HG03575 (cell line): ENCODE results near the gene CYSRT1.
A peak's percentile ranks its signal among the peaks of the same experiment; 100 is the strongest.

Experiments used
- ATAC-seq: cut with Tn5 transposase; IDR thresholded peaks from one replicate; pipeline ENCODE4 v1.9.1; 2021; ENCODE audit not compliant: unreplicated experiment, insufficient number of reproducible peaks, low FRiP score; ENCODE audit errors: extremely low read depth

Gene CYSRT1

DNA sequence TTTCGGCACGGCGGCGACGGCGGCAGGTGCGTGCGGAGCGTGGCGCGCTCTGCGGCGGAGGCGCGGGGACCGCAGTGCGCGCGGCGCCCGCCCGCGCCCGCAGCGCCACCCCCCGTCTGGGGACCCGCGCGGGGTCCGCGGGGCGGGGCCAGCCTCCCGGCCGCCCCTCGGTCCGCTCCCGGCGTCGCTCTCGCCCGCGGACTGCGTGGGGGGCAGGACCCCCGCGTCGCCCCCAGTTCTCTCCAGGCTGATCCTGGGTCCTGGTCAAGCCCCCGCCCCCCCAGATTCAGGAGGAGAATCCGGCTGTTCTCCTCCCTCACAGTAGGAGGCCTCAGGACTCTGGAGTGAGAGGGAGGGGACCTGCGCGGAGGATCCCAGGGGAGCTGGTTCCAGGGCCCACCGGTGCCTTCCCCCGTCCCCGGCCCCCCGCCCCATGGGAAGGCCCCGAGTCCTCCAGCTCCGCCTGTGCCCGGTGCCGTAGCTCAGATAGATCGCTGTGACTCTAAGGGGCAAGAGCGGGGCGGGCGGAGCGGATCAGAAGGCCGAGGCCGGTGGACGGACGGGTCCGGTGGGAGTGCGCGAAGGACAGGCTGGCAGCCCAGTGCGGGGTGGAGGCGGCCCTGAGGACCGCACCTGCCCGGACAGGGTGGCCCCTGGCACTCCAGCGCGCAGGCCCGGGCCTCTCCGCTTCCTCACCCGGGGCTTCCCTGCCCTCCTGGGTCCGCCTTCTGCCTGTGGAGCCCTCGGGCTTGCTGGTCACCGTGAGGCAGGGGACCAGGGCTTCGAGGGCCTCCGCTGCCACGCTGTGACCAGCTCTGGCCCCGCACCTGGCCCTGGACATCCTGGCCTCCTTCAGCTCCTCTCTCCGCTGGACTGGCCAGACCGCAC lies 2.5 kb upstream of the CYSRT1 start, which contains the start of gene RNF208:
Gene RNF208 (minus strand): TSS at position 51 of the 888 bp plus-strand sequence. CDS start 1,028 bp downstream, outside the sequence.
- ATAC-seq = no peak

DNA sequence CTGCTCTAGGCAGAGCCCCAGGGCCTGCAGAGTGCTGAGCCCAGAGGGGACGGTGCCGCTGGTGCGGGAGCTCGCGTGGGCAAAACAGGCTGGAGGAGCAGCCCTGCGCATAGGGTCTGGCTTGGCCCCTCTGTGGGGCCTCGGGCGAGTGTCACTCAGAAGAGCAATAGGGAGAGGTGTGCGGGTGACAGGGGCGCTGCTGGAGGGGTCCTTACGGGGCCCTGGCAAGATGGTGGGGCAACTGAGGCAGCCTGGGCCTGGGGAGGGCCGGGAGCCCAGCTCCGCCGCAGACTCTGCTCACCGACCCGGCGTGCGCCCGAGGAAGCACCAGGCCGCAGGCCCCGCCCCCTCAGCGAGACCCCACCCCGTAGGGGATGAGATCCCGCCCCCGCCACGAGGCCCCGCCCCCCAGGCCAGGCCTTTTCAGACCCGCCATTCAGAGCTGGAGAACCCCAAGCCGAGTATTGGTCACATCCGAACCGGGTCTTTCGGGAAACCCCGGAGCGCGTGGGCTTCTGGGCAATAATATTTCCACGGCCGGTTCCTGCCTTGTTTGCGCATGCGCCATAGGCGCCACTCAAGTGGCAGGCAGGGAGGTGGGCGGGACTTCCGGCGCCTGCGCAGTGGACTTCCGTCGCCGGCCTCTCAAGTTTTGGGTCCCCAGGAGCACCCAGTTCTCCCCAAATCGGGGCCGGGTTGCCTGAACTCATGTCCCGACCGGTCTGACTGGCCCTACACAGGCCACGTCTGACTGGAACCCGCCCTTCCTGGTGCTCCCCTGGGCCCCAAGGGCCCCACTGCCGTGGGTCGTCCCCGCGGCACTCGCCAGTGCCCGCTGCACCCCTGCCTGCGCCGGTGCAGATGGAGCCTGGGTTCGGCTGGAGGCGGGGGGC lies 1.6 kb upstream of the CYSRT1 start:
- ATAC-seq = peak; percentile 44

DNA sequence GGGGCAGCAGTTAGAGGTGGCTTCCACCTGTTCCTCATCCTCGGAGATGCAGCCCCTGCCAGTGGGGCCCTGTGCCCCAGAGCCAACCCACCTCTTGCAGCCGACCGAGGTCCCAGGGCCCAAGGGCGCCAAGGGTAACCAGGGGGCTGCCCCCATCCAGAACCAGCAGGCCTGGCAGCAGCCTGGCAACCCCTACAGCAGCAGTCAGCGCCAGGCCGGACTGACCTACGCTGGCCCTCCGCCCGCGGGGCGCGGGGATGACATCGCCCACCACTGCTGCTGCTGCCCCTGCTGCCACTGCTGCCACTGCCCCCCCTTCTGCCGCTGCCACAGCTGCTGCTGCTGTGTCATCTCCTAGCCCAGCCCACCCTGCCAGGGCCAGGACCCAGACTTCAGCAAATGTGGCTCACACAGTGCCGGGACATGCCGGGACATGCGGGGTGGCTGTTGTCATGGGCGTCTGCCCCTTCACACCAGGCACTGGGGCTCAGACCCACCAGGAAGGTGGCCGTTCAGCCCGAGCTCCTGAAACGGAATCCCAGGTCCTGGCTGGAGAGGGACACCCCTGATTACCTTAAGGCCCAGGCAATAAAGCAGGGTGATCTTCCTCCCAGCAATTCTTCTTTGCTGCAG lies 841 bp downstream of the CYSRT1 start:
- ATAC-seq = no peak

DNA sequence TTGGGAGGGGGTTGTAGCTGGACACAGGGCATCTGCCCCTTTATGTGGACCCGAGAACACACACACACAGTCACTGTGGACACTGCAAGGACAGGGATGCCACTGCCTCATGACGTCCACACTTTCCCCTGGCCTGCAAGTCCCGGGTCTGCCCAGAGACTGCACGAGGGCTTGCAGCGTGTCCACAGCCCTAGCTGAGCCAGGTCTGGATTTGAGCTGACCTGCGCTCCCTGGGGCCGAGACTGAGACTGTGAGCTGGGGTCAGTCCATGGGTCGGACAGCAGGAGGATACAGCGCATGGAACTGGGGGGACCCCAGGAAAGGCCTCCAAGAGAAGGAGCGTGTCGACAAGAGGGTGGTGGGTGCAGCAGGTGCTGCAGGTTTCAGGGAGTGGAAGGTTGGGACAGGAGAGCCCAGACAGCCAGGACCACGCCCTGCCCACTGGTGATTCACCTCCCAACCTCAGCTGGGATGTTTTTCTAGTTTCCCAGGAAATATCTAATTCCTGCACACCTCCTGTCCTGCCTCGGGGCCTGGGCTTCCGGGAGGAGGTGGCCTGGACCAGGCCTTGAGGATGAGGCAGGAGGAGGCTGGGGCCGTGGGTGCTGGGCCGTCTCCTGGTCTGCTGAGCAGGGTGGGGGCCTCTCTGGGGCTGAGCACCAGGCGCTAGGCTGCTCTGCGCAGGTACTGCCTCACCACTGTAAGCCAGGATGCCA lies 1.5 kb downstream of the CYSRT1 start:
- no peak for ATAC-seq

DNA sequence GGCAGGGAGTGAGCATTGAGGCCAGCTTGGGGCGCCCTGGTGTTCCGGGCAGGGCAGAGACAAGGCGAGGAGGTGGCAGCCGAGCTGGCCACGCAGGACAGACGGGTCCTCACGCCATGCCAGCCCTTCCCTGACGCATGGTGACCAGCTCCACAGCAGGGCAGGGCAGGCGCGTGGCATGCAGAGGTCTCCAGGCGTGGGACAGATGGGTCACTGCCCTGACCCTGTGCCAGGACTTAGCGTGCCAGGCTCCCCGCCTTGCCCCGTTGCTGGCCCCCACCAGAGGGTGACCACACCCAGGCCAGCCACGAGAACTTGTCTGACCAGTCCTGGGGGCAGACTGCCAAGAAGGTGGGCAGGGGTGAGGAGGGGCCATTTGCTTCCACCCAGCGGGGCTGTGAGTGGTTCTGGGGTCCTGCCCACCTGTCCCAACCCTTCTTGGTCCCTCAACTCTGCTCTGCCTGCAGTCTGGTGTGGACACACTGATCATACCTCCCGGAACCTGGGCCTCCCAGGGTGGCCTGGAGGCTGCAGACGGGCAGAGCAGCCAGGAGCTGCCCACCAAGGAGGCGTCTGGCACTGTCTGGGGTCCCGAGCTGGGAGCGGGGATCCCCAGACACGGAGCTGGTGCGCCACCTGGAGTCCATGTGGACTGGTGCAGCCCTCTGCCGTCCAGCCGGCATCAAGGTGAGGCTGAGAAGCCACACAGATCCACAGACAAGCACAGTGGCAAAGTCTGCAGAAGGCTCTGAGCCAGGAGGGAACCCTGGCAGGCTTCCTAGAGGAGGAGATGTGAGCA lies 2.3 kb downstream of the CYSRT1 start, which contains the start of gene RNF224:
Gene RNF224 (plus strand): TSS at position 449 of the 799 bp plus-strand sequence. CDS start 834 bp downstream, outside the sequence.
- no peak for ATAC-seq

DNA sequence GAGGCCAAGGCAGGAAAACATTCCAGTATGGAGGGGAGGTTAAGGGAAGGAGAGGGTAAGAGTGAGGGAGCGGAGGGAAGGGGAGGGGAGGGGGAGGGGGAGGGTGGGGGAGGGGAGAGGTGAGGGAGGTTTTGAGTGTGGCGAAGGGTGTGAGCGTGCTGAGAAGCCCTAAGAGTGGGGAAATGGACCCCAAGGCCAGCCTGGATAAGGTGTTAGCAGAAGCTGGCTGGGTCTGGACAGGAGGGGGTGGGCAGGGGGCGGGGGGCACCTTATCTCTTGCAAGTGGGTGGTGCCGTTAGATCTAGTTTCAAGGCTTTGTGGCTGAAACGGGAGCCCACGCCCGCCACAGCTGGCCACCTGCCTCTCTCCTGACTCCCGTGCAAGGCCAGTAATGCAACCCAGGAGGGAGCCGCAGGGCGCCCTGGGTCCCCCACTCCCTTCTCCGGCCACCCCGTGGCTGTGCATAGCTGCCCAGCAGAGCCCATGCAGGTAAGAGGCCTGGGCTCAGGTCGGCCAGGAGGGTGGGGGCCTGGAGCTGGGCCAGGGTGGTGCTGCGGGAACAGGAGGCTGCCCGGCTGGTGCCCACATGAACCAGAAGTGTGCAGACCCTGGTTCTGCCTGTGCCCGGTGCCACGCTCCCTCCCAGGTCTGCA lies 3.0 kb downstream of the CYSRT1 start:
- no peak for ATAC-seq

DNA sequence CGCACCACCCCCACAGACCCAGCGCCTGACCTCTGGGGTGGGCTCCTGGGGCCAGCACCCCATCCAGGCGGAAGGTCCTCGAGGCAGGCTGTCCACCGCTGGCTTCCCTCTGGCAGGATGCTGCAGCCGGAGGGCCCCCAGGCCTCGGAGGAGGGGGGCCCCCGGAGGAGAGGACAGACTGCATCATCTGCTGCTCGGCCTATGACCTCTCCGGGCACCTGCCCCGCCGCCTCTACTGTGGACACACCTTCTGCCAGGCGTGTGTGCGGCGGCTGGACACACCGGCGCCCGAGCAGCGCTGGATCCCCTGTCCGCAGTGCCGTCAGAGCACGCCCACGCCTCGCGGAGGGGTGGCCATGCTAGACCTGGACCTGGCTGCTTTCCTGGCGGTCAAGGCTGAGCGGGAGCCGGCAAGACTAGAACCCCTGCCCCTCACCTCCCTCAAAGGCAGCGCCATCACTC lies 3.6 kb downstream of the CYSRT1 start:
- ATAC-seq = no peak

DNA sequence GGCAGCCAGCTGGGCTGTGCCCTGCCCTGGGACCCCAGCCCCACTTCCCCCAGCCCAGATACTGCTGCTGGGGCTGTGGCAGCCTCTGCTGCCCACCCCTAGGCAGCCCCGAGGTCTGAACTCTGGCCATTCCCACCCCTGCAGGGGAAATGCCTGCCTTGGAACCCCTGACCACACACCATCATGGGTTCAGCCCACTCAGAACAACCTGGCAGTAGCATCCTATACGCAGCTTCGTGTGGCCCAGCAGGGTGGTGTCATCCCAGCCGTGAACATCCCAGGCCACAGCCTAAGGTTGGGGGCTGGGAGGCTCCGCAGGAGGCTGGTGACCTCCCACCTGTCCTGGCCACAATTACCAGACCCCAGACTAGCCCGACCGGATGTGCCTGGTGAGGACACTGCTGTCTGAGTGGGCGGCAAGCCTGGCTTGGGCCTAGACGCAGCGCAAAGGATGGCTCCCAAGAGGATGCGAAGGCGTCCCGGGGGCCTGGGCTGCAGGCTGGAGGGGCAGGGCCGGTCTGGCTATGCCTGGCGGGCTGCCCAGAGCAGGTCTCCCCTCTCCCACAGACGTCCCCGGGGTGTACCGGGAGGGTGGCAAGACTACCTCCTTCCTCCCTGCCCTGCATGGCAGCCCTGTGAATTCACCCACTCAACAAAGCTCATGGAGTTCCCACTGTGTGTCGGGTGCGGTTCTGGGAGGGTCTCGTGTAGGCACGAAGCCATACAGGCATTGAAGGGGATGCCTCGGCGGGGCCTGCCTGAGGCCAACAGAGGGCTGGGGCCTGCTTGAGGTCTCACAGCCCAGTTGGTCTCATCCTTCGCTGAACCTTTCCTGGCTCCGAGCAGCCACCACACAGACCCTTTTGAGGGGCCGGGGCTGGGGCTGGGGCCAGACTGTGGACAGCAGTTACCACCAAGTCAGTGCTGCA lies 4.3 kb downstream of the CYSRT1 start:
- ATAC-seq = no peak

DNA sequence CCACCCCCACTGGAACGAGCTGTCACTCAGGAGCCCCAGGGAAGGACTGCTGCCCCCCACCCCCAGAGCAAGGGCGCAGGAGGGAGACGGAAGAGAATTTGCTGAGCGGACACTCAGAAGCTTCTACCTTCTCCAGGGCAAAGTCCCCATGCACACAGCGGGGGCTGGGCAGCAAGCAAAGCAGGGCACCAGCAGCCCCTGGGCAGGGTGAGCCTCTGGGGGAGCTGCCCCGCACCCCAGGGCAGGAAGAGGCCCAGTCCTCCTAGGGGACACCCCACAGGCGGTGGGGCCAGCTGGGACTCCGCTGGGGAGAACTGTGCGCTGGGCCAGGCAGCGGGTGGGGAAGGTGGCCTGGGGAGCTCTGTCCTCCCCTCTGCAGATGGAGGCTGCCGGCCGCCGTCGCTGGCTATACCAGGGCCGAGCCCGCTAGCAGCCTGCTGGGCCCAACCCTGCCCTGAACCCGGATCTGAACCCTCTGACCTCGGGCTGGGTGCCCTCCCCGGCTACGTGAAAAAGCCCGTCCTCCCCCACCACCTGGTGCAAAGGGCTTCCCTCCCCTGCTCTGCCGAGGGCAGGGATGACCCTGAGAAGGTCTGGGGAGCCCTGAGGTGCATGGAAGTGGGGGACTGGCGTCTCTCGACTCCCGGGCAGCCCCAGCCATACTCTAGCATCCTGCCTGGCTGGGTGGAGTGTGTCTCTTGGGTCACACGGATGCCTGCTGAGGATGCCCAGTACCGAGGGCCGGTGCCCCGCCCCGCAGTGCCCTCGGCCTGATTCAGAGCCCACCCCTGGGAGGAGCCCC lies 5.1 kb downstream of the CYSRT1 start:
- ATAC-seq = no peak

DNA sequence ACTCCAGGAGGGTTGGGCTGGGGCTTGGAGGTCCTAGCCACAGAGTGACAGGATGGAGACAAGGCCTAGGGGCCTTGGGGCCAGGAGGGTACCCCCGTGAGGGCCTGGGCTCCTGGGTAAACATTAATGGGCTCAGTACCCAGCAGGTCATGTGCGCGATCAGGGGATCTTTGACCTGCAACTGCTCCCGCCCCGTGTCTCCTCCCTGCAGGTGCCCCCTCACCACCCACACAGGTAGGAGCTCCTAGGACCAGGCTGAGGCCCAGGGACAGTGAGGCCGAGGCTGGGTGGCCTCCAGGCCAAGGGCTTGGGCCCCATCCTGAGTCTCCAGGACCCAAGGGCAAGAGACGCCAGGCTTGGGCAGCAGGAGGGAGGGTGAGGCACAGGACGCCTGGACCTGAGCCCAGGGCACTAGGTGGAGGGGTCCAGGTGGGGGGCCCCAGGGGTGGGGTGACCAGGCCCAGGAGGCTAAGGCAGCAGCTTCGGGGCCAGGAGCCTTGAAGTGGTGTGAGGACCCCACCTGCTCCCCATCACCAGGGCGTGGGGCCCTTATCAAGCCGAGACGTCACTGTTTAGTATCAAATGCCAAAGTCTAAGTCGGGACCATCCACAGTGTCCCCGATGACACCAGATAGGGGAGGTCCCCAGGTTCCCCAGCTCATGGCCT lies 5.9 kb downstream of the CYSRT1 start, which contains the start of gene SLC34A3:
Gene SLC34A3 (plus strand): TSS at position 197 of the 667 bp plus-strand sequence. CDS start 802 bp downstream, outside the sequence.
- no peak for ATAC-seq

DNA sequence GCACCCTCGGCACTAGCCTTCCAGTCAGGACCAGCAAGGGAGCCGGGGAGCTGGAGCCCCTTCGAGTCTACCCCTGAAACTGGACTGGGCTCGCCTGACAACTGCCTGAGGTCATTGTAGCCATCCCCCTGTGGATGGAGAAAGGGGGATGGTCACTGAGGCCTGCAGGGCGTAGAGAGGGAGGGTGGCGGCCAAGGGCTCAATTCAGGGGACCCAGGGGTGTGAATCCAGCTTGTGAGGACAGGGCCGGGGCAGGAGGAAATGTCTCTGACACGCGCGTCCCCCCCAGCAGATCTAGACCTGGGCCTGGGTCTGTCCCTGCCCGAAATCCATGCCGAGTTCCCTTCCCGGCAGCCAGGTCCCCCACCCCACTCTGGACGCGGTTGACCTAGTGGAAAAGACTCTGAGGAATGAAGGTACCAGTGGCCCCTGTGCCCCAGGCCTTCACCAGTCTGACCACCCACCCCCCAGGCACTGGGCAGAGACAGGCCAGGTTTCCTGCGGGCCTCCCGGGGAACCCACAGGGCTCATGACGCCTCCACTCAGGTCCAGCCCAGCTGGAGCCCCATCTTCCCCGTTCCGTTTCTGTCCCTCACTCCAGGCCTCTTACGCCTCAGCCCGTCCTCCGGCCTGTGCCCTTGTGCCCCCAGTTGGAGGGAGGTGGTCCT lies 6.5 kb downstream of the CYSRT1 start:
- ATAC-seq = no peak

DNA sequence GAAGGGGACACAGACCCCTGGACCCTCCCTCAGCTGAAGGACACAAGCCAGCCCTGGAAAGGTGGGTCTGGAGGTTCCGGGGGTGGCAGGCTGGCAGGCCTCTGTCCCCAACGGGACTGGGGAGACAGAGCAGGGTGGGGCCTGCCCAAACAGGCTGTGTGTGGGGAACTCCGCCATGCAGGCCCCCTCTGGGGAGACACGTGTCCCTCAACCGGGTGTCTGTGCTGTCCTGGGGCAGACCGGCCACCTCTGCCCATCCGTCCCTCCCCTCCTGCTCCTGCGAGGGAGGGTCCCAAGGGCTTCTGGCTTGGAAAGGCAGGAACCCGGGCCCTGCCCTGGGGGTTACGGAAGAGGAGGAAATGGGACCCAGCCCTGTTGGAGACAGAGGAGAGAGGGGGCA lies 7.1 kb downstream of the CYSRT1 start:
- no peak for ATAC-seq

DNA sequence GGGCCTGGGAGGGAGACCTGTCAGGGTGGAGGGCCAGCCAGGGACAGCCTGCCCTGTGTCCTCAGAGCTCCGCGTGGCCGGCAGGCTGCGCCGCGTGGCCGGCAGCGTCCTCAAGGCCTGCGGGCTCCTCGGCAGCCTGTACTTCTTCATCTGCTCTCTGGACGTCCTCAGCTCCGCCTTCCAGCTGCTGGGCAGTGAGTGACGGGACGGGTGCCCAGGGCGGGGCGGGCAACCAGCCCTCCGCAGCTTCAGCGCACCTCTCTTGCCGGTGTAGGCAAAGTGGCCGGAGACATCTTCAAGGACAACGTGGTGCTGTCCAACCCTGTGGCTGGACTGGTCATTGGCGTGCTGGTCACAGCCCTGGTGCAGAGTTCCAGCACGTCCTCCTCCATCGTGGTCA lies 7.5 kb downstream of the CYSRT1 start:
- no peak for ATAC-seq

DNA sequence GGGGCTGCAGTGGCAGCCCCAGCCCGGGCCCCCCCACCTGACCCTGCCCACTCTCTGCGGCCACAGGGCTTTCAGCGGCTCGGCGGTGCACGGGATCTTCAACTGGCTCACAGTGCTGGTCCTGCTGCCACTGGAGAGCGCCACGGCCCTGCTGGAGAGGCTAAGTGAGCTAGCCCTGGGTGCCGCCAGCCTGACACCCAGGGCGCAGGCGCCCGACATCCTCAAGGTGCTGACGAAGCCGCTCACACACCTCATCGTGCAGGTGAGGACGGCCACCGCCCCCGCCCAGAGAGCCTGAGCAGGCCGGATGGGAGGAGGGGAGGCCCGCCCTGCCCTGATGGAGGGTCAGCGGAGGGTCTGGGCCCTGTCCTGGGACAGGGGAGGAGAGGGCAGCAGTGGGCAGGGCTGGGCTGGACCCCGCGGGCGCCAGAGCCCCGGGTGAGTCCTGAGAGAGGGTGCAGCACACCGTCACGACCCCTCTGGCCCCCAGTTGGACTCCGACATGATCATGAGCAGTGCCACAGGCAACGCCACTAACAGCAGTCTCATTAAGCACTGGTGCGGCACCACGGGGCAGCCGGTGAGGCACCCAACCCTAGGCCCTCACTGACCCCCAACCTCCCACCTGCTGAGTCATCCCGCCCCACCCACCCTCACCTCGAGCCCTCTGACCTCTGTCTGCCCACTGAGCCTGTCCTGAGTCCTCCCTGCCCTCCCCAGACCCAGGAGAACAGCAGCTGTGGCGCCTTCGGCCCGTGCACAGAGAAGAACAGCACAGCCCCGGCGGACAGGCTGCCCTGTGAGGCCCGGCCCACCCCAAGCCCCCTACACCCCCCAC lies 8.4 kb downstream of the CYSRT1 start:
- ATAC-seq = no peak
